ENCODE results near the gene RPL15.

DNA sequence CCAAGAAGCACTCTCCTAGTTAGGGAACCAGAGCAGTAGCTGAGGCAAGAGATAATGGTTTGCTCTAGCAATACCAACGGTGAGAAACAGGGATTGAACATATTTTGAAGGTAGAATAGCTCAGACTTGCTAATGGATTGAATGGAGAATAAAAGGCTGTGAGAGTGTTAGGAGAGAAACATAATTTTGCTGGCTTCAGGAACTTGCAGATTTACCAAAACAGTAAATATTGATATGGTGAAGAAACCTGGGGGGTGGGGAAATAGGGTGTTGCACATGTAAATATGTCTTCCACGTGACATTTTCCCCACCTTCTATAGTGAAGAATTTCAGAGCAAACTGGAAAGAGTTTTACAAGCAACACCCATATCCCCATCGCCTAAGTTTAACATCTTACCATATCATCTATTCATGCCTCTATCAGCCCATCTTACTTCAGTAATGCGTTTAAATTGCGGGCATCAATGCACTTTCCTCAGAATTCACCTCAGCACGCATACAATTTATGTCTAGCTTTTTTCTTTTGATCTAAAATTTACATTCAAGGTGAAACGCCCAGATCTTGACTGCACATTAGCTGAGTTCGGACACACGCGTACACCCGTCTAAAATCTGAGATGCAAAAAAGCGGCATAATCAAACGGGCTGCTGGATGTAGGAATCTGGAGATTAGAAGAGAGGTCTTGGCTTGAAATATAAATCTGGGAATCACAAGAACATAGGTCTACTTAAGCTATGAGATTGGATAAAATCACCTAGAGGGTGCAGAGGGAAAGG lies 27.3 kb downstream of the RPL15 start:
- TF ChIP-seq, protein P1, sequence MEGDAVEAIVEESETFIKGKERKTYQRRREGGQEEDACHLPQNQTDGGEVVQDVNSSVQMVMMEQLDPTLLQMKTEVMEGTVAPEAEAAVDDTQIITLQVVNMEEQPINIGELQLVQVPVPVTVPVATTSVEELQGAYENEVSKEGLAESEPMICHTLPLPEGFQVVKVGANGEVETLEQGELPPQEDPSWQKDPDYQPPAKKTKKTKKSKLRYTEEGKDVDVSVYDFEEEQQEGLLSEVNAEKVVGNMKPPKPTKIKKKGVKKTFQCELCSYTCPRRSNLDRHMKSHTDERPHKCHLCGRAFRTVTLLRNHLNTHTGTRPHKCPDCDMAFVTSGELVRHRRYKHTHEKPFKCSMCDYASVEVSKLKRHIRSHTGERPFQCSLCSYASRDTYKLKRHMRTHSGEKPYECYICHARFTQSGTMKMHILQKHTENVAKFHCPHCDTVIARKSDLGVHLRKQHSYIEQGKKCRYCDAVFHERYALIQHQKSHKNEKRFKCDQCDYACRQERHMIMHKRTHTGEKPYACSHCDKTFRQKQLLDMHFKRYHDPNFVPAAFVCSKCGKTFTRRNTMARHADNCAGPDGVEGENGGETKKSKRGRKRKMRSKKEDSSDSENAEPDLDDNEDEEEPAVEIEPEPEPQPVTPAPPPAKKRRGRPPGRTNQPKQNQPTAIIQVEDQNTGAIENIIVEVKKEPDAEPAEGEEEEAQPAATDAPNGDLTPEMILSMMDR (IDR thresholded peaks at IDR 0.05), result no peak
- TF ChIP-seq EZH2 (IDR thresholded peaks at IDR 0.05), result no peak
